Lung (tissue), 12 donors: ENCODE data around the gene RHOT2. TPM values are rescaled to one million over a fixed set of nuclear protein-coding genes. Genes with fewer than 3 reads are reported as not detected.

Experiments
- ATAC-seq: fragments of 200-7000 bp; cut with Tn5 transposase; one replicate; pipeline ENCODE4 v1.9.1; 2020; ENCODE audit warnings: moderate number of reproducible peaks; ENCODE audit not compliant: insufficient read depth, low FRiP score
- DNase-seq, 3 donors: peaks; one replicate each; pipeline ENCODE4 v3.0.0-alpha.2; 2013 to 2017
- H3K27ac ChIP-seq, 2 donors: one replicate each; pipeline ENCODE4 v1.5.1; 2013; ENCODE audit warnings: mild to moderate bottlenecking in 2 of 2, moderate library complexity in 2 of 2, control low read depth in 1 of 2, inconsistent platforms in 1 of 2, low read depth in 1 of 2, low read length in 1 of 2
- H3K27me3 ChIP-seq, 3 donors: one replicate each; pipeline ENCODE4 v1.5.1; 2013; ENCODE audit warnings: low read length in 2 of 3; ENCODE audit not compliant: control insufficient read depth in 3 of 3, insufficient read depth in 3 of 3
- H3K36me3 ChIP-seq, 4 donors: one replicate each; pipeline ENCODE4 v1.5.1; 2013; ENCODE audit warnings: low read length in 4 of 4, mild to moderate bottlenecking in 1 of 4, moderate library complexity in 1 of 4; ENCODE audit not compliant: control insufficient read depth in 4 of 4, insufficient read depth in 4 of 4
- H3K4me1 ChIP-seq, 5 donors: one replicate each; pipeline ENCODE4 v1.5.1; 2013; ENCODE audit warnings: low read length in 5 of 5, mild to moderate bottlenecking in 2 of 5, moderate library complexity in 1 of 5; ENCODE audit not compliant: control insufficient read depth in 5 of 5, insufficient read depth in 5 of 5
- H3K4me3 ChIP-seq: one replicate; pipeline ENCODE4 v1.5.1; 2013; ENCODE audit warnings: mild to moderate bottlenecking, control low read depth, moderate library complexity
- H3K9ac ChIP-seq, 2 donors: one replicate each; pipeline ENCODE4 v1.5.1; 2013; ENCODE audit warnings: low read length in 2 of 2, control low read depth in 1 of 2; ENCODE audit not compliant: insufficient read depth in 1 of 2
- H3K9me3 ChIP-seq, 4 donors: one replicate each; pipeline ENCODE4 v1.5.1; 2013; ENCODE audit warnings: low read length in 3 of 4, mild to moderate bottlenecking in 1 of 4, moderate library complexity in 1 of 4; ENCODE audit not compliant: control insufficient read depth in 4 of 4, insufficient read depth in 3 of 4
- WGBS, 2 donors: extraction: QIAGEN DNeasy Blood & Tissue Kit; methylation state at CpG; one replicate each; pipeline ENCODE4 v1.1.7; 2013; 5-methylcytosine and 5-hydroxymethylcytosine counted together
- polyA plus RNA-seq, 2 donors: library from polyadenylated mRNA; stranded (reverse); fragments of 200-250 nt; gene quantifications; one replicate each; pipeline ENCODE4 v1.2.1, GENCODE V29; 2013
- total RNA-seq, 2 donors: library from RNA; depleted of rRNA in 1 of 2; stranded (reverse); fragments of >200 nt in 1 of 2; gene quantifications; one replicate each; pipeline ENCODE4 v1.2.1, GENCODE V29; 2014 to 2021
- TF ChIP-seq, protein P1 (sequence below): IDR thresholded peaks from 2 replicates; pipeline ENCODE4 v1.5.1; 2012; ENCODE audit warnings: mild to moderate bottlenecking; ENCODE audit errors: control extremely low read depth, extremely low read depth
- donor health status: control.
- donor health status: control.
- donor health status: Bipolar disorder and iron deficiency.
- donor health status: healthy.
- donor health status: DM: yes; HTN: yes; CAD: no.

Gene RHOT2
- total and polyA plus RNA-seq, 4 donors, result 40.5 to 121 (median 115) TPM

- H3K4me3 ChIP-seq, result no peak overlapping the region
- 96 to 97% methylated on average over 19 of the region's 19 CpGs for WGBS, 2 donors
- TF ChIP-seq, protein P1, sequence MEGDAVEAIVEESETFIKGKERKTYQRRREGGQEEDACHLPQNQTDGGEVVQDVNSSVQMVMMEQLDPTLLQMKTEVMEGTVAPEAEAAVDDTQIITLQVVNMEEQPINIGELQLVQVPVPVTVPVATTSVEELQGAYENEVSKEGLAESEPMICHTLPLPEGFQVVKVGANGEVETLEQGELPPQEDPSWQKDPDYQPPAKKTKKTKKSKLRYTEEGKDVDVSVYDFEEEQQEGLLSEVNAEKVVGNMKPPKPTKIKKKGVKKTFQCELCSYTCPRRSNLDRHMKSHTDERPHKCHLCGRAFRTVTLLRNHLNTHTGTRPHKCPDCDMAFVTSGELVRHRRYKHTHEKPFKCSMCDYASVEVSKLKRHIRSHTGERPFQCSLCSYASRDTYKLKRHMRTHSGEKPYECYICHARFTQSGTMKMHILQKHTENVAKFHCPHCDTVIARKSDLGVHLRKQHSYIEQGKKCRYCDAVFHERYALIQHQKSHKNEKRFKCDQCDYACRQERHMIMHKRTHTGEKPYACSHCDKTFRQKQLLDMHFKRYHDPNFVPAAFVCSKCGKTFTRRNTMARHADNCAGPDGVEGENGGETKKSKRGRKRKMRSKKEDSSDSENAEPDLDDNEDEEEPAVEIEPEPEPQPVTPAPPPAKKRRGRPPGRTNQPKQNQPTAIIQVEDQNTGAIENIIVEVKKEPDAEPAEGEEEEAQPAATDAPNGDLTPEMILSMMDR, result no peak
- peaks cover 0 to 15% (median 2%) of the 10 kb centered on the region in 4 donors for H3K36me3 ChIP-seq
- H3K9ac ChIP-seq, result no peak overlapping the region
- H3K27ac ChIP-seq, result no peak overlapping the region
- peaks cover 0 to 7% (median 0%) of the 10 kb centered on the region in 5 donors for H3K4me1 ChIP-seq
- H3K9me3 ChIP-seq, result no peaks in the 10 kb centered on the region
- DNase-seq (no peak), ATAC-seq (no peak)
- no peaks in the 10 kb centered on the region for H3K27me3 ChIP-seq
Observed at GRCh38 chr16:662095-662494, 5.8 kb upstream of the RHOT2 start.

DNA sequence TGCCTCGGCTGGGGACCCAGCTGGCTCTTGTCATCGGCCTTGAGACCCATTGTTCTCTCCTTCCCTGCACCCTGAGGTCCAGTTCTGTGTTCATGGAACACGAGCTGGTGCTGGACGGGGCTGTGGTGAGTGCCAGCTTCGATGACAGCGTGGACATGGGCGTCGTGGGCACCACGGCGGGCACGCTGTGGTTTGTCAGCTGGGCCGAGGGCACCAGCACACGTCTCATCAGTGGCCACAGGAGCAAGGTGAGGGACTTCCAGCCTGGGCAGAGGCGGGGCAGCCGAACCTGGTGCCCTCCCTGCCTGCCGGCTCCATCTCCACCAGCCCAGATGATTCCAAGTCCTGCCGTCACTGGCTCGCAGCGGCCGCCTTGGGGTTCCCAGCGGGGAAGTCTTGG, 5.3 kb upstream of the RHOT2 start:
- no peak overlapping the region for H3K9ac ChIP-seq
- no peak overlapping the region for H3K27ac ChIP-seq
- no peaks in the 10 kb centered on the region for H3K9me3 ChIP-seq
- no peak for ATAC-seq
- WGBS, 2 donors, result 95 to 96% methylated on average over 20 to 21 of the region's 21 CpGs
- TF ChIP-seq, protein P1, result no peak
- H3K27me3 ChIP-seq, result no peaks in the 10 kb centered on the region
- no peak for DNase-seq
- H3K4me3 ChIP-seq, result no peak overlapping the region
- peaks cover 0 to 11% (median 3%) of the 10 kb centered on the region in 5 donors for H3K4me1 ChIP-seq
- peaks cover 0 to 11% (median 0%) of the 10 kb centered on the region in 4 donors for H3K36me3 ChIP-seq

- Histone ChIP-seq H3K4me3 (no peak overlapping the region), H3K9me3 (no peaks in the 10 kb centered on the region), H3K36me3 (peaks cover 0 to 22% (median 9%) of the 10 kb centered on the region in 4 donors), H3K27me3 (no peaks in the 10 kb centered on the region), H3K27ac (no peak overlapping the region), H3K9ac (no peak overlapping the region), H3K4me1 (peaks cover 0 to 15% (median 3%) of the 10 kb centered on the region in 5 donors)
- ATAC-seq, result no peak
- TF ChIP-seq, protein P1, result no peak
- DNase-seq, result no peak
- WGBS, 2 donors, result 89 to 95% methylated on average over 13 of the region's 13 CpGs
Observed at GRCh38 chr16:666572-666971, 1.4 kb upstream of the RHOT2 start.
